NCI-H748 treated with DMSO at 0.1 percent for 48 hours (cell line): Measurements from ENCODE around the gene LBP.
"Not testable (repeated sequence)": the region's sequence is repeated elsewhere in the genome, so short reads cannot be mapped to it uniquely, and the experiment has no call there.

ENCODE experiments used
- DNase-seq: peaks from one replicate; lab custom pipeline; 2025; lab: John Stamatoyannopoulos, UW

Gene LBP

DNA sequence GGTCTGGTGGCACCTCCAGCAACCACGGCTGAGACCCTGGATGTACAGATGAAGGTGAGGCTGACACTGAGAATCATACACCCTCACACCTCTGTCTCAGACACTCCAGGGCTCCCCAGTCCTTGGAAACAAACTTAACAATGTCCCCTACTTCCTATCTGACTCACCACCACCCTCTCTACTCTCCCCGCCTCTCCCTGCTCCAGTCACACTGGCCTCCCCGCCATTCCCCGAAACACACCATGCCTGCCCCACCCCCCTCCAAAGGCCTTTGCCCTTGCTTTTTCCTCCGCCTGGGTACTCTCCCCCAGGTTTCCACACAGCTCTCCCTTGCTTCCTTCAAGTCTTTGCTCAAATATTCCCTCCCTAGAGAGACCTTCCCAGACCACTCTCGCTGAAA lies 26.1 kb upstream of the LBP start:
- no peak for DNase-seq

GRCh38 chr20:38321959-38322598 lies 24.2 kb upstream of the LBP start:
- DNase-seq: no peak

GRCh38 chr20:38324159-38324558 lies 22.1 kb upstream of the LBP start:
- no peak for DNase-seq

DNA sequence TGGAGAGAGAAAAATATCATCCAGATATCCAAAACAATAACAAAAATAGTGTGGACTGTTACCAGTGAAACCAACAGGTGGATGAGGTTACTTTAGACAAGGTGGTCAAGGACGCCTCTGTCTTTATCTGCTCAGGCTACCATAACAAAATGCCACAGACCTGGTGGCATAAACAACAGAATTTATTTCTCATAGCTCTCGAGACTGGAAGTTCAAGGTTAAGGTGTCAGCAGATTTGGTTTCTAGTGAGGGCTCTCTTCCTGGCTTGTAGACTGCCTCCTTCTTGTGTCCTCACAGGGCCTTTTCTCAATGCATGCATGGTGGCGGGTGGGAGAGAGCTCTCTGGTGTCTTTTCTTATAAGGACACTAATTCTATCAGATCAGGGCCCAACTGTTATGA lies 21.1 kb upstream of the LBP start:
- no peak for DNase-seq

DNA sequence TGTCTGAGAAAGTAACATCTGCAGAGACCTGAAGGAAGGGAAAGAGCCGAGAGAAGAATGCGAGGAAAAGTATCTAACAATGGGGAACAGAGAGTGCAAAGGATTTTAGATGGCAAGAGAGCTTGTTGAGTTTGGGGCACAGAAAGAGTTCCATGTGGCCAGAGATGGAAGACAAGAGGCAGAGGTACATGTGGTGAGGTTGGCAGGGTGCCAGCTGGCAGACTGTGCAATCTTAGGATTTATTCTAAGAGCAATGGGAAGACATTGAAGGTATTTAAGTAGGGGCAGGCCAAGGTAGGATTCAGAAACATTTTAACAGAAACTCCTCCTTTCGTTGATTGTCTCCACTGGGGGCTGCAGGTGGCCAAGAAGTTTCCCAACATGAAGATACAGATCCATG lies 20.4 kb upstream of the LBP start:
- DNase-seq: no peak

DNA sequence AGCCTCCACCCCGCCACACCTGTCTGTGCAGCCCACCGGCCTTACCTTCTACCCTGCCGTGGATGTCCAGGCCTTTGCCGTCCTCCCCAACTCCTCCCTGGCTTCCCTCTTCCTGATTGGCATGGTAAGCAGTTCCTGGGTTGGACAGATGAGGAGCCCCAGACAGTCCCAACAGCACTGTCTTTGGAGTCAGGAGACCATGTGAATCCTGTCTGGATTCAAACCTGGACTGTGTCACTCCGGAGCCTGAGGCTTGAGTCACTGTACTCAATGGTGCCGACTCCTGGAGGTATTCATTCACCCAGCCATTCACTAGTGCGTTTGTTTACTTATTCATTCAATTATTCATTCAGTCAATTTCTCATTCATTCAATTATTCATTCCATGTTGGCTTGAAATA lies 20.0 kb upstream of the LBP start:
- DNase-seq: no peak

GRCh38 chr20:38330638-38331037 lies 15.6 kb upstream of the LBP start:
- no peak for DNase-seq

GRCh38 chr20:38331245-38331644 lies 15.0 kb upstream of the LBP start:
- DNase-seq: no peak

GRCh38 chr20:38331814-38332213 lies 14.5 kb upstream of the LBP start:
- no peak for DNase-seq

DNA sequence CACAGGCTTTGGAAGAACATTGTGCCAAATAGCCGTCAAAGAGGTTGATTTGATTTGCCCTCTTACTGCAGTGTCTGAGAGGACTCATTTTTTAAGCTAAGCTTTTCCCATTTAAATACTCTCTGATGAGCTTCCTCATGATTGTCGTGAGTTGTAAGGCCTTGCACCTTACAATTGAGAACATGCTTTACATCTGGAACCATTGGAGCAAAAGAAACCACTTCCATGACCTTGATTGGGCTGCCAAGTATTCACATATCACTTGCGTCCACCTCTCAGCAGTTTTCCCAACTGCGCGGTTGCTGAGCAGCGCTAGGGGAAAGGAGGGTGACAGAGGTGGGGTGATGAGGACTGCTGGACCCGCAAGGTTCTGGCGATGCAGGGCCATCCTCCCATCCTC lies 12.3 kb upstream of the LBP start:
- no peak for DNase-seq

- DNase-seq: no peak
Measured at GRCh38 chr20:38336726-38337125, 9.6 kb upstream of the LBP start.

GRCh38 chr20:38337561-38338140 lies 8.6 kb upstream of the LBP start:
- no peak for DNase-seq

GRCh38 chr20:38338849-38339520 lies 7.3 kb upstream of the LBP start:
- no peak for DNase-seq

- DNase-seq: not testable (repeated sequence)
Measured at GRCh38 chr20:38339521-38339896, 6.8 kb upstream of the LBP start.

DNA sequence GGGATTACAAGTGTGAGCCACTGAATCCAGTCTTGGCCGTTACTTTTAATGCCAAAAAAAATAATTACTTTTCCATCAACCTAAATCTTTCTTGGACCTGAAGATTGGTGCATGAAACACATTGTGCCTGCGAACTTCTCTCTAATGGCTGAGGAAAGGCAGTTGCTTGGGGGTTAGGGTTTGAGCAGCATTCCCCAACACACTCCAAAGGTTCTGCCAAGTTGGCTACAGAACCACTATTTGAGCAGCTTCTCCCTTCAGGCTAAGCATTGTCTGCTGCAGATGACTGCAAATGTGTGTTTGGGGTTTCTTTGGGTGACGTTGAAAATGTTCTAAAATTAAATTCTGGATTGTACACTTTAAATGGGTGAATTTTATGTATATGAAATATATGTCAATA lies 6.3 kb upstream of the LBP start:
- DNase-seq: no peak

GRCh38 chr20:38340693-38341092 lies 5.6 kb upstream of the LBP start:
- no peak for DNase-seq

DNA sequence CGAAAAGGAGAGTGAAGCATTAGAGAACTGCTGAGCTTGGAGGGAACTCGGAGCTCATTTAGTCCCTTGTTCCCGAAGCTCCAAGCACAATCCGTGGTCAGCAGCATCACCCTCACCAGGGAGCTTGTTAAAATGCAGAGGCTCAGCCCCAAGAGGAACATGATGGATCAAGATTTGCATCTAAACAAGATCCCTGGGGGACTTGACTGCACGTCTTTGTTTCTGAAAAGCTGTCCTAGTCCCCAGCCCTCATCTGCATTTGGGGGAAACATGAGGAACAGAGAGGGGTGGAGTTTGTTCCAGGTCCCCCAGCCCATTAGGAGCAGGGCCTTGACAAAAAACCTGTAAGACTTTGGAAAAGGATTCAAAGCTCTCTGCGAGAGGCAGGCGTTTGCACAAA lies 4.1 kb upstream of the LBP start:
- no peak for DNase-seq

DNA sequence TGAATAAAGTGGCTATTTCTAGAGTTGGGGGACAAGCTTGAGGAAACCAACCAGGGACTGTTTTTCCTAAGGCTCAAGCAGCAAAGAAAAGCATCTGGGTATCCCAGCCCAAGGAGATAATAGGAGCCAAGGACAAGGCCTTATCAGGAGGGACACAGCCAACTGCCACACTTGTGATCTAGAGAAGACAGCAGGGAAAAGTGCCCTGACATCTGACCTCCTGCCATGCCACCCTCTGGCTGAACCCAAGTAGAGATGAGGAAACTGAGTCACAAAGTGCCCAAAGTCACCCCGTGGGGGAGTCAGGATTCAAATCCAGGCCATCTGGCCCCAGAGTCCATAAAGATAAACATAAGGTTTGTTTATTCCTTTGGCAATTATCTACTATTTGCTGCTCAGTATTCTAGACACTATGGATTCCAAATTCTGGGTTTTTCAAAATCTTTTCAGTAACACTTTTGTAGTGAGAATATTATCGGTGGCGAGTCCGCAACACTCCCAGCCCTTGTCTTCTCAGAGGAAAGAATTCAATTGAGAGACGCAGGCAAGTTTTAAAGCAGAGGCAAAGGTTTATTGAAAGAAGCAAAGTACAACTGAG lies 3.5 kb upstream of the LBP start:
- no peak for DNase-seq

GRCh38 chr20:38343311-38344106 lies 2.8 kb upstream of the LBP start:
- DNase-seq: no peak

- no peak for DNase-seq
Measured at GRCh38 chr20:38344107-38344701, 2.1 kb upstream of the LBP start.

- DNase-seq: no peak
Measured at GRCh38 chr20:38345643-38346042, 639 bp upstream of the LBP start.

DNA sequence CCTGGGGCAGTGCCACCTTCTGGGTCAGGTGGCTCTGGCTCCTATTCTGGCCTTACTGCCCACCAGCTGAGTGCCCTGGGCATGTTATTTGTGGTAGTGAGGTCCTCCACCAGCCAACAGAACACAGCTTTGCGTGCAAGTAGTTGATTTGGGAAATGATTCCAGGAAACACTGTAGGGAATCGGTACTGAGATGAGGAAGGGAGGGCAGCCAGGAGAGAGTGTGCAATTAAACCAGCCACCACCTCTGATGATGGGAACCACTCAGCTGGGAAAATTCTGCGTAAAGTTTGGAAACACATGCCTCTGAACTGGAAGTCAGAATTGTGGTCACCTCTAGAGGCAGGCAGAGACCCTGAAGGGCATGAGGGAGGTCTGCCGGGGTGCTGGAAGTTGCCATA lies 459 bp downstream of the LBP start:
- no peak for DNase-seq
